ENCODE data around the gene CMC1.

CMC1 gene

GRCh38 chr3:28300345-28300962, 59.0 kb downstream of the CMC1 start:
- DNase-seq (ENCODE audit: low spot score) = no peak

GRCh38 chr3:28301688-28302087, 60.3 kb downstream of the CMC1 start:
- no peak for DNase-seq (ENCODE audit: low spot score)

DNA sequence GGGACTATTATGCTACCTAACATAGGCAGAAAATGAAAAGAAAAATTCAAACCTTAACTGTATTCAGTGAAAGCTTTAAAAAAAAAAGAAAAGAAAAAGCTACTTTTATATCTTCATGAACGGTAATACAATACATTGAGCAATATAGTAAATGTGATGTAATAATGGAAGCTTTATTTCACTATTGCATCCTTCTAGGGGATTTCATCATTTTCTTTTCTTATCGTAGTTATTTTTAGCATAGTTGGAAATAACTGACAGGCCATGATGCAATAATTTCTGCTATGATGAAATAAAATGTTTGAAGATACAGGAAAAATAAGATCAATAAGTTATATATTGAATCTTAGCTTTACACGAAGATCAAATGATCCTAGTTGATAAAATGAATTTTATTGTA, 66.8 kb downstream of the CMC1 start:
- DNase-seq (ENCODE audit: low spot score) = no peak

- no peak for DNase-seq (ENCODE audit: low spot score)
Measured at GRCh38 chr3:28315711-28316110, 74.3 kb downstream of the CMC1 start.

- DNase-seq (ENCODE audit: low spot score) = no peak
Measured at GRCh38 chr3:28316226-28316625, 74.8 kb downstream of the CMC1 start.

DNA sequence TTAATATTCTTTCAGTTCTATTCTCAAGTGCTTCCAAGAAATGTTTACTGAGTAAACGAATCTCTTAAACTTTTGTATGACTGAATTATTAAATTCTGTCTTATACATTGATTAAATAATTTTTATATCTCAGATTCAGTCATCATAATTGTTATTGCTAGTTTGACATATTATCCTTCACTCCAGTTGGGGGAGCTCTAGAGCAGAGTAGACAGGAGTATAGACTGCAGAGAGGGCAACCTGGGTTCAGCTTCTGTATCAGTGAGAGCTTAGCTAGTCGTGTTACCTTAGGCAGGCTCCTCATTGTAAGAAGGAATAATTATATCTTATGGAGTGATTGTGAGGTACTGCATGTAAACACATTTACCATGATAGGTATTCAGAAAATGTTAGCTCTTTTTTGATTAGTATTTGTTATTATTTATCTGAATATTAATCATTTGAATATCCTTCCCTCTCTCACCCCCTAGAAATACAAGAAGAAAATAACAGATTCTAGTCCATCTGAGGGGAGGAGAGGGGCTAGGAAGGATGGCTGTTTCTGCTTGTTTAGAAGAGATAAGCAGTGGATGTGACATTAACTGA, 76.1 kb downstream of the CMC1 start:
- peak; percentile 73 for DNase-seq (ENCODE audit: low spot score)

DNA sequence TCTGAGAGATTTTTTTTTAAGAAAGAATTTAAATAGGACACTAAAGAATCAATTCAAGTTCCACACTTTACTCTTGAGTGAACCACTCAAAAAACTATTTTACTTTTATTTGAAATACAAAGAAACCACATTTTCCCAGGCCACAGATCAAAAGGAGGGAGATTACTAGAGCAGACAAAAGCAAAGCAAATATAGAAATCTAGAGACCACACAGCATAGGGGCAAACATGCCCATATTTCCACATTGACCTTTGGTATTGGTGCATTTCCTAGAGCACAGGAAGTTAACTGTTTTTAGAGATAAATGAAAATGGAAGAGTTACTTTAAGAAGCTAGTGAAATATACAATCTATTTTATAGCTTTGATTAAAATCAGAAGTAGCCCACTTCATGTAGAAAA, 79.6 kb downstream of the CMC1 start:
- no peak for DNase-seq (ENCODE audit: low spot score)

DNA sequence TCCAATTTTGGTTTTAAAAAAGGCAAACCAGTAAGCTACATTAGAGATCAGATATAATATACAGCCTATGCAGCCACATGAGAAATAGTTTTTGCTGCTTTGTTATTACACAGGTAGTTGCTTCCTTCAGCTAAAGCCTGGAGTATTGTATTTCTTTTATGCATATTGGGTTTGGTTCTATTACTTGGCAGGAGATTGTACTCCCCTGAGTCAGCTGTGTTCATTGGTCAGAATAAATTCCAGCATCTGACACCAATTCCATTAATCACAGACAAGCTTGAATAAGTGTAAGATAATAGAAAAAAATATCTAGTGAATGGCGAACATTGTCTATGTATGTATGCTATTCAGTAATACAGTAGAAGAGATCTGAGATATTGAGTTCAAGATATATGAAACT, 81.0 kb downstream of the CMC1 start:
- no peak for DNase-seq (ENCODE audit: low spot score)

DNA sequence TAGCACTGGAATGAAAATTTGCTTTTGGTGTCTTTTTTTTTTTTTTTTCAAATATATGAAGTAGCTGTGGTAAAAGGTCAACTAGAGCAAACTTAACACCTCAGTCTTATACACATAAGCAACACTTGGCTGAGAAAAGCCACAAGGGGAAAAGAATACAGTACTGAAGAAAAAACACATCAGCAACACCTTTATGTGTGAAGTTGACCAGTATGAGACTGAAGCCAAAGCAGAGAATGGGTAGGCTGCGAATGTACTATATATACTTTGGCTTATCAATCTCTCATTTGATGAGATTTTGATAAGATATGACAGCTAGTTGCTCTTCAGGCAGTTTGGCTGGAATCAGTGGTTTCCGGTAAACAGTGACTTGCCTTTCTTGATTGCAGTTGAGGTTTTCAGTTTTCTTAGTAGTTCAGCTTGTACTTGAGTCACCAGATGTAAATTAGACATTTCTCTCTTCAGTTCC, 85.1 kb downstream of the CMC1 start:
- peak; percentile 82 for DNase-seq (ENCODE audit: low spot score)

DNA sequence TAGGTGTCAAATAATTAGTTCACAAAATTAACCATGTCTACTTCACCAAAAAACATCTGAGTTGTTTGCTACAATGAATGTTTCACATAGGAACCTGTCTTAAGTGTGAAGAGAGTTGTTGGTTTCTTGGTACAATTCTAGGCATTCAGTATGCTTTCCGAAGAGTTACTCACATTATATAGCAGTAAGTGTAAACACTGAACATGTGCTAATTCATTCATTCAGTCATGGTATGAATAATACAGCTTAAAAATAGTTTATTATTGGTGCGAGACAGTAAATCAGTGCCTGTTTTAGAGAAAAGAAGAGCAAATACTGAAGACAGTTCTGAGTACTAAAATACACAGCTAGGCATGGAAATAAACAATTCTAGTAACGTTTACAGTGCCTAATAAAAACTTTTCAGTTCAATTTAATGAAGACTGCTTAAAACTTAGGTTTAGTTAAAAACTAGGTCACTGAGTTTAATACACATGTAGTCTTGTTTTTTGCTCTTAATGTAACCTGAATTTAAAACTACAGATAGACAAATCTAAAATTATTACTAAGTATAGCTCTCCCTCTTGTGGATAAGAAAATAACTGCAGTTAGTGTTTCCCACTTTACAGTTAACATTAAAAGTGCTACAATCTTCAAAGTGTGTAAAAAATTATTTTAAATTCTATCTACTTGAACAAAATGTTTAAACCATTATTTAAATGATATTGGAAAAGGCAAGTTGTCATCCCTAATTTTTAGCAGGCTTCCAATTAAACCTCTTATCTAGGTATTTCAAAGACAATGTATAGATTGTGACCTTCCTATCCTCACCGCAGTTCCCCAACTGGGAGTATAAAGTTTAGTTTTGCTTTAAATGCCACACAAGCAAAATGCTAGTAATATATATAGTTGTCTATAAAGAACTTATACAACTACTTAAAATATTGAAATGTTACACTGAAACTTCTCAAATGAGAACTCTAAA, 87.1 kb downstream of the CMC1 start:
- peak; percentile 61 for DNase-seq (ENCODE audit: low spot score)

GRCh38 chr3:28334552-28334951, 93.1 kb downstream of the CMC1 start:
- no peak for DNase-seq (ENCODE audit: low spot score)

GRCh38 chr3:28335246-28335645, 93.8 kb downstream of the CMC1 start:
- no peak for DNase-seq (ENCODE audit: low spot score)

- no peak for DNase-seq (ENCODE audit: low spot score)
Measured at GRCh38 chr3:28337230-28337629, 95.8 kb downstream of the CMC1 start.

DNA sequence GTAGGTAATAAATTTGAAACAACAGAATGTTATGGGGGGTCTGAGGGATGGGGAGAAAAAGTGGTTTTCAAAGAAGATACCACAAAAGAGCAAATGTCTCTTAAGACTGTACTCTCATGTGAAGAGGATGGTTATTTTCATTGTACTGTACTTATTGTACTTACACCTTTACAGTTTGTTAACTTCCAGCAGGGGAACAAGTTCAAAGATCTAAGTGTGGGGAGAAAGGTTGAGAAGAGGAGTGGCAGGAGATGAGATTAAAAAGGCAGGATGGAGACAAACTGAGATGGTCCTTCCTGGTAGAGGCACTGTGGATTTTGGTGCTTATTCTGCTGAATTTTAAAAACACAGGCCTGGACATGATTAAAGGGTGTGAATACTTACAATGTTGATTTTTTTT, 101.7 kb downstream of the CMC1 start:
- DNase-seq (ENCODE audit: low spot score) = no peak

GRCh38 chr3:28345690-28346089, 104.3 kb downstream of the CMC1 start:
- DNase-seq (ENCODE audit: low spot score) = no peak

- DNase-seq (ENCODE audit: low spot score) = no peak
Measured at GRCh38 chr3:28347374-28348264, 106.2 kb downstream of the CMC1 start.

GRCh38 chr3:28348265-28348628, 106.8 kb downstream of the CMC1 start:
- DNase-seq (ENCODE audit: low spot score) = no peak

DNA sequence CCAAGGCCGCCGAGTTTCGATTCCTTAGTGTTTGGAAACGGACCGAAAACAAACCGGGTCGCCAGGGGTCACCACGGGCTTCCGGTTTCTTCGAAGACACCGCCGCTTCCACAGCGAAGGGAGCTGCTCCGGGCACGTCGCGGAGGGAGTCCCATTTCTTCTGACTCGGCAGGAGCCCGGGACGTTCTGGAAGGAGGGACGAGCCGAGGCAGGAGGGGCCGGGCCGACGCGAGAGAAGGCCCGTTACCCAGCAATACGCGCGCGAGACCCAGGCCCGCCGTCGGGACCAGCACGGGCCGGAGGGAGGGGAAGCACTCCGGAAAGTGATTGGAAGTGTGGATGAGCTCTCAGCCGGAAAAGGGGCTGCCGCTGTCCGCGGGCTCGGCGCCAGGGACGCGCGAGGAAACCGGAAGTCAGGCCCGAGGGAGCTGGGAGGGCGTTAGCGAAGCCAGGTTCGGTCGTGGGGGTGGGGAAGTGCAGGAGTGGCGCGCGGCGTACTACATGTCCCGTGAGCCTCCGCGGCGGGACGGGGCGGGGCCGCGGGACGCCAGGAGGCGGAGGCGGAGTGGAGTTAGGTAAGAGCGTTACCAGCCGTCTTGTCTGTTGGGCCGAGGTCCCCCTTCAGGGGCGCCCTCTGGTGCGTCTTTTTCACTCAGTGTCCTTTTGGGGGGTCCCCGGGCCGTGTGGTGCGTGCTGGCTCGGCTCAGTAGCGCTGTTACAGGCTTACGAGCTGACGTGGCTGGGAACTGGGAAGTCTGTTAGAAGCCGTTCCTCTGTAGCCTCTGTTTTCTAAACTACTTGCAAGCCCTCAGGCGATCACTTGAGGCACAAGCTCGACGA, 107.4 kb downstream of the CMC1 start, which contains the start of the genes AZI2 and ZCWPW2:
Gene AZI2, minus strand, starts transcription at position 196 of the 840 bp plus-strand sequence. CDS start 8,207 bp downstream, outside the sequence.
Gene ZCWPW2, plus strand, starts transcription at position 93 of the 840 bp plus-strand sequence. CDS start 64,348 bp downstream, outside the sequence.
- peak; percentile 89 for DNase-seq (ENCODE audit: low spot score)

DNA sequence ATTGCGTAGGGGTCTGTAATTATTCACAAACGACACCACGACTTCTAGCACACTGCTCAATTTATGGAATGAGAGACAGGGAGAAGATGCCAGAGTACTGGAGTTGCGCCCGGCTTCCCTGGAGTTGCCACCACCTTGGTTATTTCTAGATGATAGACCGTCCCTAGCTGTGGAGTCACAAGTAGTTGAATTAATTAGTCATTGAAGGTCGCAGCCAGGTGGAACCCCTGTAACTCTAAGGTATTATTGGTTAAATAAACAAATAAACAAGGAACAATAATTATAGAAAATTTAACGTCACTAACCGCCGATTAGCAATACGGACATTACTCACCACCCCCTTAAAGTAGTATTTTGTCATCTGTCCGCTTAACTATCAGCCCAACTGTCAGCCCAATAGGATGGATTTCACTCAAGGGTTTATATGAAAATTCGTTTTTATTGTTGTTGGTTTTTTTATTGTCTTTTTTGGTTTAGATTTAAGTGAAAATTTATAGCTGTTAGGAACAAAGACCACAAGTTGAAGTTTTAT, 108.1 kb downstream of the CMC1 start:
- DNase-seq (ENCODE audit: low spot score) = no peak
